H54 (cell line): Measurements from ENCODE around the gene BPIFB3.

ENCODE experiments used
- DNase-seq: peaks from one replicate; pipeline ENCODE4 v3.0.0; 2011; ENCODE audit warnings: low spot score, mixed read lengths; ENCODE audit not compliant: insufficient read length
- FAIRE-seq: peaks from 3 replicates; lab custom pipeline; 2011; peaks lifted over from hg19 to GRCh38; lab: Jason Lieb, UNC
- POLR2A ChIP-seq: IDR thresholded peaks from 2 replicates; pipeline ENCODE4 v1.6.1; 2011; ENCODE audit warnings: low read depth, mild to moderate bottlenecking, low read length

Gene BPIFB3

DNA sequence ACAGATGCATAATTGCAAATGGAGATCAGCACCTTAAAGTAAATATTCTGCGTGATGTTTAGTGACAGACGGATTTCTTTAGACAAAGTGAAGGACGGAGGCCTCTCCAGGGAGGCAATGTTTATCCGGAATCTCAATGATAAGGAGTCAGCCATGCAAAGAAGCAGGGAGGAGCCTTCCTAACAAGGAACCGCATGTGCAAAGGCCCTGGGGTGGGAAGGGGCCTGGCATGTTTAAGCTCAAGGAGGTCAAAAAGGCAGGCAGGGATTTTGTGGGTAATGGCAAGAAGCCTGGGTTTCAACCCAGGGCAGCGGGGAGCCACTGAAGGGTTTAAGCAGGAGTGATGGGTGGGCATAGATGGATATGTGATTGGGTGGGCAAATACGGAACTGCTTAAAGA, 678 bp downstream of the BPIFB3 start:
- TF ChIP-seq POLR2A: no peak
- no peak for DNase-seq
- FAIRE-seq: no peak

DNA sequence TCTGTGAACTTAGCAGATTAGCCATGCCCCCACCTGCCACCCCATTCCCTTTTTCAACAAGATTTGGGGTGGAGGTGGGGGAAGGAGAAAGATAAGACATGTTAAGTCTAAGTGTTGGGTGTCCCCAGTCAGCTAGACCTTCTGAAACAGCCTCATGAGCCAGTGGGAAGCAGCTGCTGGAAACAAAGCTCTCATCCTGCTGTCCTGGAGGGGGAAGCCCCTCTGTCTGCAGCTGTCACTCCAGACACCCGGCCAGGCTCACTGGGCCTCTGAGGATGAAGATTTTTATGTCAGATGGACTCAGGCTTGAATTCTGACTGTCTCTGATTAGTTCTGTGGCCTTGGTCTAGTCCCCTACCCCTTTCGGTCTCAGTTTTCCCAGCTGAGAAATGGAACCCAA, 1.1 kb downstream of the BPIFB3 start:
- no peak for TF ChIP-seq POLR2A
- no peak for DNase-seq
- FAIRE-seq: no peak

DNA sequence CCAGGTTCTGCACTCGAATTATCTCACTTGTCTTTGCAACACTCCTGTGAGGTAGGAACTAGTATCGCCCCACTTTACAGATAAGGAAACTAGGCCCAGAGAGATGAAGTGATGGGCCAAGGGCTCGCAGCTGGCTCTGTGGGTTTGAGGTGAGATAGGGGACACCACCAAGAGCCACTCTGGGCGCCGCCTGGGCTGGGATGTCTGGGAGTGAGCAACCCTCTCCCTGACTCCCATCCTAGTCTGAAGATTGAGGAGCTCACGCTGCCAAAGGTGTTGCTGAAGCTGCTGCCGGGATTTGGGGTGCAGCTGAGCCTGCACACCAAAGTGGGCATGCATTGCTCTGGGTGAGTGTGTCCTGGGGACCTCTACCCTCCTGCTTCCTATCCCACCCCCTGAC, 5.4 kb downstream of the BPIFB3 start:
- TF ChIP-seq POLR2A: no peak
- FAIRE-seq: no peak
- no peak for DNase-seq

DNA sequence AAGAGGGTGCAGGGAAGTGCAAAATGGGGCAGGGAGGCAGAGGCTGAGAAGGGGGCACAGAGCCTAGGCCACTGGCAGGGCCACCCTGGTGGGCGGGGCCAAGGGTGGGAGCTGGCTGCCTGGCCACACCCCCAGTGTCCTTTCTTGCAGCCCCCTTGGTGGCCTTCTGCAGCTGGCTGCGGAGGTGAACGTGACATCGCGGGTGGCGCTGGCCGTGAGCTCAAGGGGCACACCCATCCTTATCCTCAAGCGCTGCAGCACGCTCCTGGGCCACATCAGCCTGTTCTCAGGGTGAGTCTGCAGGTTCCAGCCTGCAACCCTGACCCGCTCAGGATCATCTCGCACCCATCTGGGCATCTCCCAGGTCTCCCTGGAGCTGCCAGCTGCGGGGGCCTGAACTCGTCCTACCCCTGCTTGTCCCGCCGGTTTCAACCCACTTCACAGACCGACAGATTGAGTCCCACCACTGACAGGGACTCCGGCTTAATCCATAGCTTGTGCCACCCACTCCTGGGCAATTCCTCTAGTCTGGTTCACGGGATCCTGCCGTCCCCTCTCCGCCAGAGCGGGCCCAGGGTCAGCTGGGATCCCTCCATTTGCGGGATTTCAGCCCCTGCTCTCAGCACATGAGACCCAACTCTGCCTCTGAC, 6.2 kb downstream of the BPIFB3 start:
- FAIRE-seq (no peak), DNase-seq (no peak)

DNA sequence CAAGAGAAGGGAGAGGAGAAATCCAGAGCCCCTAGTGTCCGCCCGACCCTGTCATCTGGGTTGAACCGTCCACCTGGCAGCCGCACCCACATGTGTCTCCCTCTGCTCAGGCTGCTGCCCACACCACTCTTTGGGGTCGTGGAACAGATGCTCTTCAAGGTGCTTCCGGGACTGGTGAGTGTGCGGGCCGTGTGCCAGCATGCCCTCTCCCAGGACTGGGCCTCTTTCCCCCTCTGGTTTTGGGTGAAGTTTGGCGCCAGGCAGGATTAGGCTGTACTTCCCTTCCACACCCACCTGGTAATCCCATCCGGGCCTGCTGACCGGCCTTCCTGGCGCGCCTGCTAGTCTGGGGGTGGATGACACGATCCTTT, 7.9 kb downstream of the BPIFB3 start:
- FAIRE-seq: no peak
- no peak for TF ChIP-seq POLR2A

More for the DNA sequence above, 6.2 kb downstream of the BPIFB3 start:
- no peak for TF ChIP-seq POLR2A

DNA sequence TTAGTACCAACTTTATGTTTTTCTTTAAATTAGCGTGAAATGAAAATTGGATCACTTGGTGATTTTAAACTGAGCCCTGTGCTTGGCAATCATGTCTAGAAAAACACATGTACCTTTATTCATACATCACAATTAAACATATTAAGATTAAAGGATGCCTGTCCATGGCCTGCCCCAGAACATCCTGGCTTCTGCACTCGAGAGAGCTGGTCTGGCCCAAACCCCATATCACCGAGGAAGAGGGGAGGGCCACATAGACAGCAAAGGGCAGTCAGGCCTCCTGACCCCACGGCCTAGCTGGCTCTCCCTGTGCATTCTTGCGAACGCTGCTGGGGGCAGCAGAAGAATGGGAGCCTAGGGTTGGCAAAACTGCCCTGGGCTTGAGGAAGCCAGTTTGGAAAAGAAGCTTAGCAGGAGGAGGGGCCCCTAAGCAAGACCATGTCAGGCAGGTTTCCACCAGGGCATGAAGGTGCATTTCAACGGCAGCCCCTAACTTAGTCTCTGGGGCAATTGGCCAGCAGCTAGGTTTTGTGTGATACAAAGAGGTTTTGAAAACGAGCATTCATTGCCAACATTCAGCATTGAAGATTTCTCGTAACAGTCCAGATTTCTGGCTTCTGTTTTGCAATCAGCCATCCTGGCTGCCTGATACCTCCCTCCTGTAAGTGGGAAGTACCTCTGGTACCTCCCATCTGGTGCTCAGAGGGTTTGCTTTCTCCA, 8.6 kb downstream of the BPIFB3 start:
- FAIRE-seq: no peak
- DNase-seq: no peak
- no peak for TF ChIP-seq POLR2A

More for the DNA sequence above, 7.9 kb downstream of the BPIFB3 start:
- no peak for DNase-seq

DNA sequence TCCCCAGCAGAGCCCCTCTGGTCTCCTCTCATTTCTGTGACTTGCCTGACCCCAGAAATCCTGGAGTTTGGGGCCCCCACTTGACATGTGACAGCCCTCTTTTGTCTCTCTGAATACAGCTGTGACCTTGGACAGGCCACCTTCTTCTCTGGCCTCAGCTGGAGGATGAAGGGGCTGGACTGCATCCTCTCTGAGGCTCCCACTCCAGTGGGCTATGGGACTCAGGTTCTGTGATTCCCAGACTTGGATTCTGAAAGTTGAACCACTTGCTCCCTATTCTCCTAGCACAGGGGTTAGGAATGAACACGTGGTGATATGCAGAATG, 9.1 kb downstream of the BPIFB3 start:
- DNase-seq: no peak
- no peak for TF ChIP-seq POLR2A
- no peak for FAIRE-seq

DNA sequence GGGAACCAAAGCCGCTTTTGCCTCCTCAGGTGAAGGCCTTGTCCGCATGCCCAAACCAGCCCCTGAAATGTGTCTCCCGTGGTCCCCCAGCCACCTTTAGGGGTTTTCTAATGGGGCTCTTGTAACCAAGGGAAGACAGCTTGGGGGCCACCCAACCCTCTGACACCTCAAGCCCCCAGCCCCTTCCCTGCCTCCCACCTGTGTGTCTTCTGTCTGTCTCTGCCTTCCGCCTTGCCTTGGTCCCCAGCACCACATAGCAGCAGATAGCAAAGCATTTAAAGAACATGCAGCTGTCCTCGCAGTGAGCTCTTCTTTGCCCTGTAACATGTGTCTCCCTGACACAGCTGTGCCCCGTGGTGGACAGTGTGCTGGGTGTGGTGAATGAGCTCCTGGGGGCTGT, 9.6 kb downstream of the BPIFB3 start:
- DNase-seq (no peak), FAIRE-seq (no peak)
- no peak for TF ChIP-seq POLR2A

DNA sequence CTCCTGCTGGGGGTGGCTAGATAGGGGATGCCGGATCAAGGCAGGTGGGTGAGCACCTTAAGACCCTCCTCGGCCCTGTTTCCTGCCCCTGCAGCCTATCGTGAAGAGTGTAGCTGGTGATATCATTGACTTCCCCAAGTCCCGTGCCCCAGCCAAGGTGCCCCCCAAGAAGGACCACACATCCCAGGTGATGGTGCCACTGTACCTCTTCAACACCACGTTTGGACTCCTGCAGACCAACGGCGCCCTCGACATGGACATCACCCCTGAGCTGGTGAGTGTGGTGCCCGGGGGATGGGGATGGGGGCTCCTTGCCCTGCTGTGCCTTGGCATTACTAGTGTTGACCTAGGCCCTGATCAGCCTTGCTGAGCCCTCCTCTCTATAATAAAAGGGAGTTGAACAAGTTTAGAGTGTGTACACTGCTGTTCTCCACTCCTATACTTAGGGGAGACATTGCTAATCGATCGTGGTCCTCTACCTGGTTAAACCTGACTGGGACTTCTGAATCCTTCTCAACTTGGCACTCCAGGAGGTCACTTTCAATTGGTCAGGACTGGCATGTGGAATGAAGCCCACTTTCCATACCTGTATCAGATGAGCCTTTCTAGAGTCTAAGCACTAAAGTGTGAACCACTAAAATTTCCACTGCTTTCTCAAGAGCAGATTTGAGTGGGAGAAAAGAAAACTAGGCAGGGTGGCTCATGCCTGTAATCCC, 11.0 kb downstream of the BPIFB3 start:
- no peak for DNase-seq
- TF ChIP-seq POLR2A: no peak
- FAIRE-seq: no peak

DNA sequence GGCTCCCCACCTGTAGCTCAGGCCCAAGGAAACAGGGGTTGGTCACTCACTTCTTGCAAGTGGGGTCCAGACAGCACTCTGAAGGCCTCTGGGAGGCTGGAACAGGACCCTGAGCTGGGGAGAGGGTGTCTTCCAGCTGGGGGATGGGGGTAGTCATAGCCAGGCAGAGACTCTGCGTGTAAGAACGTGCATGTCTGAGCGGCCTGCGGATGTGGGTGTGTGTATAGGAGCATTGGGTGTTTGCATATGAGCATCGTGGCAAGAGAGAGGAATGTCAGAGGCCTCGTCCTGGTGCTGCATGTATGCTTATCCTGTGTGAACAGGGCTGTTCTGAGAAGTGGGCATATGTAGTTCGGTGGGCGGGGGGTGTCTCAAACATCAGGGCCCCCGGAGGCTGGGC, 12.1 kb downstream of the BPIFB3 start:
- no peak for DNase-seq
- FAIRE-seq: no peak

DNA sequence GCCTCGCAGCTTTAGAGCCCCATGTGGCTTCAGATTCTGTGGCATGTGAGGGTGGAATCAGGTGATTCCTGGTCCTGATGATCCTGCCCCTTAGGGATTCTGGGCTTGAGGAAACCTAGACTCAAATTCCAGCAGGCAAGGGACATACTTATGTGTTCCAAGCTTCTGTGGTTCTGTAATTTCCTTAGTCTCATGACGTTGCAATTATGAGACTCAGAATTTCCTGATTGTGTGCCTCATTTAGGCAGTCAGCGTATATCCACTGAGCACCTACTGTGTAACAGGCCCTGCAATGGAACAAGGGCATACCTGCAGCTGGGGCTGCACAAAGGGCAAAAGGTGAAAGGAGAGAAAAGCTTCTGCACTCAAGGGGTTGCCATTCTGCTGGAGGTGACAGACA, 14.1 kb downstream of the BPIFB3 start:
- no peak for TF ChIP-seq POLR2A
- FAIRE-seq (no peak), DNase-seq (no peak)

More for the DNA sequence above, 12.1 kb downstream of the BPIFB3 start:
- no peak for TF ChIP-seq POLR2A

DNA sequence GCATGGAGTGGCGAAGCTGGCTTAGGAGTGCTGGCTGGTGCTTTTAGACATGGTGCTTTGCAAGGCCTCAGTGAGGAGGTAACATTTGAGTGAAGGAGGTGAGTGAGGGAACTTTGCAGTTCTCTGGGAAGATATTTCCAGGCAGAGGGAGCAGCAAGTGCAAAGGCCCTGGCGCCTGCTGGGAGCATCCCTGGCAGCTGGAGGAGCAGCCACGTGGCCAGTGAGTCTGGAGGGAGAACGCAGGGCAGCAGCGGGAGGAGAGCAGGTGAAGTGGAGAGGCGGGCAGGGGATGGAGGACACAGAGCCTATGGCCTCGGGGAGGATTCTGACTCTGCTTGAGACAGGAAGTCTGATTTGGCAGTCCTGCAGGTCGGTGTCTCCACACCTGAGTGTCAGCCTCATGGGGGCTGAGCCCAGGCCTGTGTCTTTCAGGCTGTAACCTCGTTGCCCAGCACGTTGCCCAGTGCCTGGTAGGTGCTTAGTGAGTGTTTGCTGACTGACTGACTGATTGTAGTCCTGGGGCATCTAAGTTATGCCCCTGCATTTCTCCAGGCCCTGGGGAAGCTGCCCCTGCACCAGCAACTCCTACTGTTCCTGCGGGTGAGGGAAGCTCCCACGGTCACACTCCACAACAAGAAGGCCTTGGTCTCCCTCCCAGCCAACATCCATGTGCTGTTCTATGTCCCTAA, 14.7 kb downstream of the BPIFB3 start:
- no peak for TF ChIP-seq POLR2A
- FAIRE-seq (no peak), DNase-seq (no peak)

DNA sequence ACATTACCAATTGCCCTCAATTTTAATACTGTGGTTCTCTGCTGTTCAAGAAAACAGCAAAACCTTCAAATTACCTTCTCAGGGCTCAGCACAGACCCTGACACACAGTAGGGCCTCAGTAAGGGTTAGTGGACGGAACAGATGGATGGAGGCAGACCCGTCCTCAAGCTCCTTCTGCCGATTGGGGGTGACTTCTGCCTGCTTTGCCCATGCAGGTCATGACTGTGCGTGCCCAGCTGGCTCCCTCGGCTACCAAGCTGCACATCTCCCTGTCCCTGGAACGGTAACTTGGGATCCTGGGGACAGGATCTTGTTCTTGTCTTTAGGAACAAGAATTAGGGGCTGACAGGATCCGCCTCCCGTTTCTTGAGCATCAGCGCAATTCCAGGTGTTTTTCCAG, 16.0 kb downstream of the BPIFB3 start:
- no peak for TF ChIP-seq POLR2A
- FAIRE-seq (no peak), DNase-seq (no peak)
